SK-N-SH (cell line): ENCODE results near the gene SYAP1. TPM values are rescaled to one million over a fixed set of nuclear protein-coding genes. Genes with fewer than 3 reads are reported as not detected.

ENCODE experiments used
- CTCF ChIA-PET: fragments of 300-600, 350-600 bp; formaldehyde crosslinking; extraction: SDS; loops from one replicate; lab custom pipeline; 2021; lab: Yijun Ruan, JAX
- POLR2A ChIA-PET: fragments of 350-600 bp; sonication (Branson Sonifier 250); formaldehyde crosslinking; extraction: SDS; loops from one replicate; lab custom pipeline; 2020; ENCODE audit warnings: antibody characterized with exemption, inconsistent platforms; lab: Yijun Ruan, JAX
- DNase-seq: peaks from one replicate; pipeline ENCODE4 v3.0.0; 2012
- H2AFZ ChIP-seq: fragments of 200-600 bp; sonication (generic); 2 replicates; pipeline ENCODE4 v1.8.1; 2016; ENCODE audit warnings: antibody characterized with exemption, mild to moderate bottlenecking, low read depth
- H3F3A ChIP-seq: fragments of 200-600 bp; sonication (generic); replicated peaks from 2 replicates; pipeline ENCODE3; 2016; ENCODE audit warnings: antibody characterized with exemption, mild to moderate bottlenecking; ENCODE audit not compliant: insufficient read depth
- H3K27ac ChIP-seq, 2 experiments: fragments of 200-500 bp in 1 of 2; fragments of 200-600 bp in 1 of 2; sonication (Bioruptor generic) in 1 of 2; sonication (generic), shearing (Covaris generic) in 1 of 2; 2 replicates each; pipeline versions ENCODE4 v1.5.1 to v1.6.1; 2014 to 2016; ENCODE audit warnings: low read depth in 2 of 2, inconsistent platforms in 1 of 2, low read length in 1 of 2, mild to moderate bottlenecking in 1 of 2, mixed read lengths in 1 of 2
- H3K27me3 ChIP-seq: fragments of 200-600 bp; sonication (generic), shearing (Covaris generic); 2 replicates; pipeline ENCODE4 v1.6.1; 2016; ENCODE audit warnings: mixed run types; ENCODE audit not compliant: insufficient read depth
- H3K36me3 ChIP-seq, 2 experiments: fragments of 200-500 bp in 1 of 2; fragments of 200-600 bp in 1 of 2; sonication (Bioruptor generic) in 1 of 2; sonication (generic) in 1 of 2; replicated peaks in 1 of 2; 2 replicates each; pipeline versions ENCODE3 to v1.5.1; 2014 to 2016; ENCODE audit warnings: low read length in 1 of 2, mild to moderate bottlenecking in 1 of 2; ENCODE audit not compliant: insufficient read depth in 2 of 2, control insufficient read depth in 1 of 2
- H3K4me1 ChIP-seq, 2 experiments: fragments of 200-500 bp in 1 of 2; fragments of 200-600 bp in 1 of 2; sonication (Bioruptor generic) in 1 of 2; sonication (generic), shearing (Covaris generic) in 1 of 2; 2 replicates each; pipeline versions ENCODE4 v1.5.1 to v1.6.1; 2014 to 2016; ENCODE audit warnings: low read depth in 1 of 2, low read length in 1 of 2, mixed run types in 1 of 2; ENCODE audit not compliant: insufficient read depth in 2 of 2, control insufficient read depth in 1 of 2
- H3K4me2 ChIP-seq: fragments of 200-600 bp; sonication (generic), shearing (Covaris generic); 2 replicates; pipeline ENCODE4 v1.6.1; 2017; ENCODE audit warnings: mixed run types
- H3K4me3 ChIP-seq, 2 experiments: fragments of 200-500 bp in 1 of 2; fragments of 200-600 bp in 1 of 2; sonication (Bioruptor generic) in 1 of 2; sonication (generic), shearing (Covaris generic) in 1 of 2; 2 replicates each; pipeline versions ENCODE4 v1.5.1 to v1.8.1; 2014 to 2016; ENCODE audit warnings: low read depth in 2 of 2, inconsistent platforms in 1 of 2, low read length in 1 of 2, mild to moderate bottlenecking in 1 of 2, mixed read lengths in 1 of 2, moderate library complexity in 1 of 2
- H3K79me2 ChIP-seq: fragments of 200-600 bp; sonication (generic); 2 replicates; pipeline ENCODE4 v1.8.1; 2017; ENCODE audit warnings: mild to moderate bottlenecking; ENCODE audit not compliant: insufficient read depth
- H3K9ac ChIP-seq: fragments of 200-600 bp; sonication (generic); 2 replicates; pipeline ENCODE4 v1.6.1; 2017; ENCODE audit warnings: mixed run types
- H3K9me2 ChIP-seq: fragments of 200-600 bp; sonication (generic); 2 replicates; pipeline ENCODE4 v1.6.1; 2017; ENCODE audit warnings: mixed run types
- H3K9me3 ChIP-seq: fragments of 200-600 bp; sonication (generic); 2 replicates; pipeline ENCODE4 v1.6.1; 2017; ENCODE audit warnings: mixed run types, mild to moderate bottlenecking, moderate library complexity
- H4K20me1 ChIP-seq: fragments of 200-600 bp; sonication (generic); 2 replicates; pipeline ENCODE4 v1.6.1; 2017; ENCODE audit warnings: mild to moderate bottlenecking, mixed run types; ENCODE audit not compliant: insufficient read depth
- CTCF ChIP-seq: fragments of 200-600 bp; sonication (generic); IDR thresholded peaks from 2 replicates; pipeline ENCODE4 v1.6.1; 2017; ENCODE audit warnings: antibody characterized with exemption, mild to moderate bottlenecking, moderate library complexity
- ELF1 ChIP-seq: IDR thresholded peaks from 2 replicates; pipeline ENCODE4 v1.4.0; 2012
- EP300 ChIP-seq, 2 experiments: IDR thresholded peaks; 2 replicates each; pipeline versions ENCODE4 v1.4.0 to v1.6.1; 2012; ENCODE audit warnings: borderline replicate concordance in 1 of 2, low read depth in 1 of 2, low read length in 1 of 2
- FOSL2 ChIP-seq: IDR thresholded peaks from 2 replicates; pipeline ENCODE4 v1.4.0; 2012; ENCODE audit warnings: low read depth, mild to moderate bottlenecking, moderate library complexity, borderline replicate concordance
- FOXM1 ChIP-seq: IDR thresholded peaks from 2 replicates; pipeline ENCODE4 v1.4.0; 2012; ENCODE audit warnings: low read depth, mild to moderate bottlenecking
- GATA2 ChIP-seq: sonication (generic); formaldehyde crosslinking; IDR thresholded peaks from 2 replicates; pipeline ENCODE4 v1.5.0; 2020; ENCODE audit warnings: mild to moderate bottlenecking, missing genetic modification reagents
- IRF3 ChIP-seq: fragments of 150-350 bp; IDR thresholded peaks from 2 replicates; pipeline ENCODE4 v1.6.1; 2016; ENCODE audit warnings: mild to moderate bottlenecking, low read depth, low read length
- MXI1 ChIP-seq: IDR thresholded peaks from 2 replicates; pipeline ENCODE4 v1.6.1; 2012; ENCODE audit warnings: mild to moderate bottlenecking, low read depth, low read length, improper control_type of control experiment
- SMC3 ChIP-seq: IDR thresholded peaks from 2 replicates; pipeline ENCODE4 v1.6.1; 2012; ENCODE audit warnings: low read depth, low read length, improper control_type of control experiment
- TAF1 ChIP-seq: IDR thresholded peaks from 2 replicates; pipeline ENCODE4 v1.6.1; 2012; ENCODE audit warnings: low read depth, mild to moderate bottlenecking, low read length, moderate library complexity, borderline replicate concordance
- TCF12 ChIP-seq: IDR thresholded peaks from 2 replicates; pipeline ENCODE4 v1.4.0; 2012
- TEAD4 ChIP-seq: IDR thresholded peaks from 2 replicates; pipeline ENCODE4 v1.4.0; 2012; ENCODE audit warnings: mild to moderate bottlenecking, borderline replicate concordance; ENCODE audit not compliant: insufficient read depth
- WGBS: methylation state at CpG from one replicate; pipeline ENCODE4 v1.1.6; 2017; ENCODE audit warnings: low lambda C conversion rate; 5-methylcytosine and 5-hydroxymethylcytosine counted together
- polyA plus RNA-seq, 3 experiments: library from polyadenylated mRNA; depleted of rRNA; stranded (reverse); fragments of >200 nt; gene quantifications; 2 replicates each; pipeline ENCODE4 v1.2.3, GENCODE V29; 2012

The SYAP1 gene
- polyA plus RNA-seq, 1 of the 3 experiments (the other 2 are of a cell fraction), result 11.9 TPM

- ChIA-PET CTCF (no interaction called here), POLR2A (no interaction called here)
- H3K4me2 ChIP-seq, result no peak overlapping the region
- 99% methylated on average over 4 of the region's 4 CpGs for whole genome bisulfite sequencing
- TF ChIP-seq FOXM1, result no peak
- TF ChIP-seq SMC3, result no peak
- no peak for TF ChIP-seq ELF1
- TF ChIP-seq FOSL2, result no peak
- no peak for TF ChIP-seq MXI1
- TF ChIP-seq GATA2 (CRISPR knock-in tag), result no peak
- no peak for TF ChIP-seq CTCF
- DNase-seq, result no peak
- H3K9ac ChIP-seq, result no peak overlapping the region
- H3F3A ChIP-seq, result no peaks in the 10 kb centered on the region
- H3K4me1 ChIP-seq, result no peaks in the 10 kb centered on the region
- H3K27ac ChIP-seq, result no peak overlapping the region
- no peak overlapping the region for H2AFZ ChIP-seq
- H3K4me3 ChIP-seq, result no peak overlapping the region
- H3K9me2 ChIP-seq, result no peaks in the 10 kb centered on the region
- no peaks in the 10 kb centered on the region for H4K20me1 ChIP-seq
- no peaks in the 10 kb centered on the region for H3K9me3 ChIP-seq
- no peaks in the 10 kb centered on the region for H3K27me3 ChIP-seq
- H3K36me3 ChIP-seq, result peaks cover 15 to 16% of the 10 kb centered on the region in 2 experiments
- peaks cover 58% of the 10 kb centered on the region for H3K79me2 ChIP-seq
Measured at GRCh38 chrX:16796298-16796697, 76.9 kb downstream of the SYAP1 start.

GRCh38 chrX:16797358-16797757 lies 77.9 kb downstream of the SYAP1 start:
- Histone ChIP-seq H3F3A (no peaks in the 10 kb centered on the region), H3K4me1 (no peaks in the 10 kb centered on the region), H3K4me3 (no peak overlapping the region), H3K4me2 (no peak overlapping the region), H3K9me3 (no peaks in the 10 kb centered on the region), H3K9ac (no peak overlapping the region), H3K36me3 (peaks cover 15 to 16% of the 10 kb centered on the region in 2 experiments), H3K9me2 (no peaks in the 10 kb centered on the region), H3K79me2 (peaks cover 49% of the 10 kb centered on the region), H3K27ac (no peak overlapping the region), H2AFZ (no peak overlapping the region), H4K20me1 (no peaks in the 10 kb centered on the region), H3K27me3 (no peaks in the 10 kb centered on the region)
- TF ChIP-seq TAF1 (no peak), MXI1 (no peak)
- WGBS, result 94% methylated on average over 5 of the region's 5 CpGs
- CTCF ChIA-PET, result no interaction called here
- POLR2A ChIA-PET, result no interaction called here
- no peak for DNase-seq

- H3K9me3 ChIP-seq, result no peaks in the 10 kb centered on the region
- ChIA-PET CTCF (interaction anchor here (0.8 kb wide), 1 partner anchor 10 kb away, joined by 4 read pairs; no protein-coding TSS in a partner anchor), POLR2A (no interaction called here)
- H3F3A ChIP-seq, result no peaks in the 10 kb centered on the region
- H3K36me3 ChIP-seq, result peaks cover 15 to 16% of the 10 kb centered on the region in 2 experiments
- TF ChIP-seq TEAD4, result no peak
- TF ChIP-seq IRF3, result no peak
- TF ChIP-seq TCF12, result no peak
- TF ChIP-seq FOXM1, result no peak
- no peak for TF ChIP-seq EP300 (IDR thresholded peaks at IDR 0.05; ENCODE audit: borderline replicate concordance in 1 of 2, low read depth in 1 of 2, low read length in 1 of 2)
- no peak overlapping the region for H2AFZ ChIP-seq
- H4K20me1 ChIP-seq, result no peaks in the 10 kb centered on the region
- H3K4me1 ChIP-seq, result no peaks in the 10 kb centered on the region
- no peaks in the 10 kb centered on the region for H3K27me3 ChIP-seq
- H3K4me2 ChIP-seq, result no peak overlapping the region
- no peaks in the 10 kb centered on the region for H3K9me2 ChIP-seq
- DNase-seq, result no peak
- H3K4me3 ChIP-seq, result no peak overlapping the region
- peaks cover 47% of the 10 kb centered on the region for H3K79me2 ChIP-seq
- no peak overlapping the region for H3K9ac ChIP-seq
- WGBS, result 80% methylated on average over 4 of the region's 4 CpGs
- H3K27ac ChIP-seq, result no peak overlapping the region
Measured at GRCh38 chrX:16797841-16798240, 78.4 kb downstream of the SYAP1 start.
